ENCODE measurements around the gene MAN1C1. TPM values are rescaled to one million over a fixed set of nuclear protein-coding genes. Genes with fewer than 3 reads are reported as not detected.

MAN1C1 gene
- total RNA-seq, 1 donor from 2014 or later: 29.1 TPM

DNA sequence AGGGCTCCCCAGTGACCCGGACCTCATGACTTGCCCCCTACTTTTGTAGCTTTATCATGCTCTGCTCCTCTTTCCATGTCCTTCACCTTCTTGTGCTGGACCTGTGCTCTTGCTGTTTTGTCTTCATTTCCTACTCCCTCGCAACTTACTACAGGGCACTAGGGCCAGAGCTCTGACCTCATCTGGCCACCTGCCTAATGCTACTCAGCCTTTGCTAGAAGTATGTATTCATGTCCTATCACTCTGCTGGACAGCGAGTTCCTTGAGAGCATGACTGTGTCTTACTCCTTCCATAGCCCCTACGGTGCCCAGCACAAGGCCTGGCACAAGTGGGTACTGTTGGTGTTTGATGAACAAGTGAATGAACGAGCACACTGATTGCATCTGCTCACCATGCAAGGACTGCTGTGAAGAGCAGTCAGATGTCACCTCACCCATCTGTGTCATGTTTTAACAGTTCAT, 205.1 kb downstream of the MAN1C1 start:
- Mint-ChIP-seq H3K27me3 (ENCODE audit: unreplicated experiment) (peaks cover 21% of the 10 kb centered on the region), H3K4me3 (ENCODE audit: unreplicated experiment) (peak overlapping the region; percentile 95), H3K27ac (ENCODE audit: unreplicated experiment) (peak overlapping the region; percentile 81), H3K9me3 (ENCODE audit: unreplicated experiment) (no peaks in the 10 kb centered on the region), H3K4me1 (ENCODE audit: unreplicated experiment) (peaks cover 55% of the 10 kb centered on the region), H3K36me3 (ENCODE audit: low read depth, unreplicated experiment) (peaks cover 28% of the 10 kb centered on the region)
- TF ChIP-seq, protein P1, sequence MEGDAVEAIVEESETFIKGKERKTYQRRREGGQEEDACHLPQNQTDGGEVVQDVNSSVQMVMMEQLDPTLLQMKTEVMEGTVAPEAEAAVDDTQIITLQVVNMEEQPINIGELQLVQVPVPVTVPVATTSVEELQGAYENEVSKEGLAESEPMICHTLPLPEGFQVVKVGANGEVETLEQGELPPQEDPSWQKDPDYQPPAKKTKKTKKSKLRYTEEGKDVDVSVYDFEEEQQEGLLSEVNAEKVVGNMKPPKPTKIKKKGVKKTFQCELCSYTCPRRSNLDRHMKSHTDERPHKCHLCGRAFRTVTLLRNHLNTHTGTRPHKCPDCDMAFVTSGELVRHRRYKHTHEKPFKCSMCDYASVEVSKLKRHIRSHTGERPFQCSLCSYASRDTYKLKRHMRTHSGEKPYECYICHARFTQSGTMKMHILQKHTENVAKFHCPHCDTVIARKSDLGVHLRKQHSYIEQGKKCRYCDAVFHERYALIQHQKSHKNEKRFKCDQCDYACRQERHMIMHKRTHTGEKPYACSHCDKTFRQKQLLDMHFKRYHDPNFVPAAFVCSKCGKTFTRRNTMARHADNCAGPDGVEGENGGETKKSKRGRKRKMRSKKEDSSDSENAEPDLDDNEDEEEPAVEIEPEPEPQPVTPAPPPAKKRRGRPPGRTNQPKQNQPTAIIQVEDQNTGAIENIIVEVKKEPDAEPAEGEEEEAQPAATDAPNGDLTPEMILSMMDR (IDR thresholded peaks at IDR 0.05; ENCODE audit: unreplicated experiment): no peak
- no peak for DNase-seq (ENCODE audit: low spot score)

DNA sequence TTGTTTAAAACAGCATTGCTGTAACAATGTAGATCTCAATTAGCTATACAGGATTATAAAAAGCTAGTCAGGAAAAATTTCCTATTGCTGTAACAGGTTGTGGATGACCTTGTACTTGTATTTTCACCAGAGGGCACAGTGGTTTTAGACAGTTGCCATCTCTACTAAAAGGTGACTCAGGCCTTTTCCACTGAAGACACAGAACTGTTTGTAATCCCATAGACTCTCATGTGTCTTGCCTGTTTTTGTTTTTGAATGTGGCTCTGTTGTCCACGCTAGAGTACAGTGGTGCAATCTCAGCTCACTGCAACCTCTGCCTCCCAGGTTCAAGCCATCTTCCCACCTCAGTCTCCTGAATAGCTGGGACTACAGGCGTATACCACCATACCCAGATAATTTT, 209.0 kb downstream of the MAN1C1 start:
- no peak for DNase-seq (ENCODE audit: low spot score)
- Mint-ChIP-seq H3K27me3 (ENCODE audit: unreplicated experiment) (peaks cover 4% of the 10 kb centered on the region), H3K27ac (ENCODE audit: unreplicated experiment) (no peak overlapping the region), H3K4me1 (ENCODE audit: unreplicated experiment) (peaks cover 51% of the 10 kb centered on the region), H3K36me3 (ENCODE audit: low read depth, unreplicated experiment) (peaks cover 30% of the 10 kb centered on the region), H3K9me3 (ENCODE audit: unreplicated experiment) (no peaks in the 10 kb centered on the region), H3K4me3 (ENCODE audit: unreplicated experiment) (no peak overlapping the region)
- TF ChIP-seq, protein P1 (IDR thresholded peaks at IDR 0.05; ENCODE audit: unreplicated experiment): no peak

DNA sequence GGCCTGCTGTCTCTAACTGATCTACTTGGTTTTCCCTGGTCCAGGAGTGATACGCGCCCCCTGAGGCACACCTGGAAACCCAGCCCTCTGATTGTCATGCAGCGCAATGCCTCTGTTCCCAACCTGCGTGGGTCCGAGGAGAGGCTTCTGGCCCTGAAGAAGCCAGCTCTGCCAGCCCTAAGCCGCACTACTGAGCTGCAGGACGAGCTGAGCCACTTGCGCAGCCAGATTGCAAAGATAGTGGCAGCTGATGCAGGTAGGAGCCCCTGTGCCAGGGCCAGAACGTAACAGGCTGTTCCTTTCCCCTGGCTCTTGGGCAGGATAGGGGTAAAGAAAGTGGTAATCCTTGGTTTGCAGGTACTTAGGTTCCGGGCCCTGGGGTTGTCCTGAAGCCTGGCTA, 210.0 kb downstream of the MAN1C1 start:
- Mint-ChIP-seq H3K4me1 (ENCODE audit: unreplicated experiment) (peaks cover 52% of the 10 kb centered on the region), H3K4me3 (ENCODE audit: unreplicated experiment) (no peak overlapping the region), H3K9me3 (ENCODE audit: unreplicated experiment) (no peaks in the 10 kb centered on the region), H3K27ac (ENCODE audit: unreplicated experiment) (no peak overlapping the region), H3K36me3 (ENCODE audit: low read depth, unreplicated experiment) (peaks cover 29% of the 10 kb centered on the region), H3K27me3 (ENCODE audit: unreplicated experiment) (no peaks in the 10 kb centered on the region)
- no peak for DNase-seq (ENCODE audit: low spot score)
- TF ChIP-seq, protein P1 (IDR thresholded peaks at IDR 0.05; ENCODE audit: unreplicated experiment): no peak

GRCh38 chr1:25828491-25828890, 211.9 kb downstream of the MAN1C1 start:
- no peak for DNase-seq (ENCODE audit: low spot score)
- H3K36me3 Mint-ChIP-seq (ENCODE audit: low read depth, unreplicated experiment): peaks cover 21% of the 10 kb centered on the region
- no peak overlapping the region for H3K4me3 Mint-ChIP-seq (ENCODE audit: unreplicated experiment)
- H3K9me3 Mint-ChIP-seq (ENCODE audit: unreplicated experiment): no peaks in the 10 kb centered on the region
- TF ChIP-seq, protein P1 (IDR thresholded peaks at IDR 0.05; ENCODE audit: unreplicated experiment): no peak
- H3K4me1 Mint-ChIP-seq (ENCODE audit: unreplicated experiment): peaks cover 55% of the 10 kb centered on the region
- no peak overlapping the region for H3K27ac Mint-ChIP-seq (ENCODE audit: unreplicated experiment)
- no peaks in the 10 kb centered on the region for H3K27me3 Mint-ChIP-seq (ENCODE audit: unreplicated experiment)

DNA sequence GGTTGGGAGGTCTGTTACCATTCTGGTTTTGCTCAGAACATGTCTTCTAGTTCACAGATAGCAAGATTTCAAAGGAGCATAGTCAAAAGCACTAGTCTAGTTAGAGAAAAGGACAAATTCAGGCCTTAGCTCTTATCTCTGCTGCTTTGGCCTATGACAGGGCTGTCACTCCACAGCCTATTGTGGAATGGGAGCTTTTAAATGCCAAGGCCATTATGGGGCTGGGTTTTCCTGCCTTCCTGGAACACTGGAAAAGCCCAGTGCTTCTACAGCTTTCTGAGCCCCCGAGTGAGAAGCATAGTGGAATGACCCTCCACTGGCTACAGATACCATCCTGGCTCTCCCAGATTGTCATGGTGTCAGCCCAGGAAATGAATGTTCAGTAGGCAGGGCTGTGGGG, 212.5 kb downstream of the MAN1C1 start:
- Mint-ChIP-seq H3K9me3 (ENCODE audit: unreplicated experiment) (no peaks in the 10 kb centered on the region), H3K36me3 (ENCODE audit: low read depth, unreplicated experiment) (peaks cover 21% of the 10 kb centered on the region), H3K27me3 (ENCODE audit: unreplicated experiment) (no peaks in the 10 kb centered on the region), H3K4me1 (ENCODE audit: unreplicated experiment) (peaks cover 51% of the 10 kb centered on the region), H3K27ac (ENCODE audit: unreplicated experiment) (peak overlapping the region; percentile 14), H3K4me3 (ENCODE audit: unreplicated experiment) (no peak overlapping the region)
- no peak for DNase-seq (ENCODE audit: low spot score)
- TF ChIP-seq, protein P1 (IDR thresholded peaks at IDR 0.05; ENCODE audit: unreplicated experiment): no peak

All from endothelial cell (in vitro differentiated cells).